ENCODE results near the gene ACLY. TPM values are rescaled to one million over a fixed set of nuclear protein-coding genes. Genes with fewer than 3 reads are reported as not detected.

Gene ACLY
- total and polyA plus RNA-seq, 10 of the 15 experiments (the other 5 are each of a cell fraction or from before 2014, with no cell fraction given): 32.6 to 224 (median 114) TPM

GRCh38 chr17:41930009-41930832 is 11.5 kb upstream of the ACLY start, which contains the start of gene ODAD4 (continued):
- no peak for TF ChIP-seq IRF3 (IDR thresholded peaks at IDR 0.05)
- peak; percentile 35 for TF ChIP-seq HCFC1 (IDR thresholded peaks at IDR 0.05; ENCODE audit: low read length)
- TF ChIP-seq ETV6 (conservative IDR thresholded peaks at IDR 0.05 in 1 of 2, IDR thresholded peaks at IDR 0.05 in 1 of 2; ENCODE audit: borderline replicate concordance in 1 of 2, low read depth in 1 of 2): no peak
- no peak for TF ChIP-seq MEF2A (IDR thresholded peaks at IDR 0.05; ENCODE audit: insufficient read depth, low read depth, low read length)
- peak; percentile 65; the same call in 1 of the 2 replicates for TF ChIP-seq ZNF217 (IDR thresholded peaks at IDR 0.05)
- no peak for TF ChIP-seq RBBP5 (conservative IDR thresholded peaks at IDR 0.05)
- no peak for TF ChIP-seq ZBTB33 (IDR thresholded peaks at IDR 0.05)
- peak; percentile 92; the same call in 1 of the 2 replicates for TF ChIP-seq POLR2AphosphoS2 (IDR thresholded peaks at IDR 0.05; ENCODE audit: low read depth, low read length)
- no peak for TF ChIP-seq ASH2L (IDR thresholded peaks at IDR 0.05; ENCODE audit: borderline replicate concordance, low read depth)
- TF ChIP-seq POU2F2 (IDR thresholded peaks at IDR 0.05; ENCODE audit: borderline replicate concordance, low read depth, low read length): peak; percentile 29; the same call in 2 of the 3 replicates
- no peak for TF ChIP-seq EZH2 (IDR thresholded peaks at IDR 0.05; ENCODE audit: borderline replicate concordance, control insufficient read depth, low read depth, low read length)
- no peak for TF ChIP-seq BCL11A (IDR thresholded peaks at IDR 0.05; ENCODE audit: low read depth, low read length)
- TF ChIP-seq TAF1 (IDR thresholded peaks at IDR 0.05; ENCODE audit: borderline replicate concordance, low read depth, low read length): peak; percentile 63; the same call in 1 of the 2 replicates
- TF ChIP-seq ZZZ3 (IDR thresholded peaks at IDR 0.05; ENCODE audit: control insufficient read depth, insufficient read length, low read depth): no peak
- TF ChIP-seq MXI1 (IDR thresholded peaks at IDR 0.05; ENCODE audit: low read depth, low read length): peak; percentile 81
- TF ChIP-seq MEF2B (IDR thresholded peaks at IDR 0.05; ENCODE audit: partially characterized antibody, poor library complexity, severe bottlenecking): no peak
- TF ChIP-seq BCLAF1 (IDR thresholded peaks at IDR 0.05): no peak
- peak; percentile 92 for TF ChIP-seq NBN (IDR thresholded peaks at IDR 0.05)
- TF ChIP-seq NFIC (IDR thresholded peaks at IDR 0.05; ENCODE audit: low read depth, low read length): no peak
- no peak for TF ChIP-seq ZBTB11 (CRISPR knock-in tag; IDR thresholded peaks at IDR 0.05)

Data from GM12878 (cell line).